ENCODE results near the gene RORB.

The RORB gene

GRCh38 chr9:74496819-74497747 is at the start of gene RORB:
RORB (plus strand) TSS chr9:74497335; CDS start chr9:74497977, 642 bp downstream.
- DNase-seq, result peak; percentile 52 to 62

- DNase-seq, result no peak
These were observed 49.5 kb upstream of the RORB start for GRCh38 chr9:74447451-74448193.

GRCh38 chr9:74449060-74449459 is 48.1 kb upstream of the RORB start:
- no peak for DNase-seq

- DNase-seq, result no peak
These were observed 38.3 kb upstream of the RORB start for GRCh38 chr9:74458832-74459231.

- DNase-seq, result no peak
These were observed 33.3 kb upstream of the RORB start for GRCh38 chr9:74463825-74464224.

GRCh38 chr9:74478606-74479005 is 18.5 kb upstream of the RORB start:
- DNase-seq, result peak in 1 of 2 experiments; percentile 54

- DNase-seq, result no peak
These were observed 17.4 kb upstream of the RORB start for GRCh38 chr9:74479711-74480110.

- DNase-seq, result no peak
These were observed 9.7 kb upstream of the RORB start for GRCh38 chr9:74487395-74487794.

GRCh38 chr9:74493512-74493911 is 3.6 kb upstream of the RORB start:
- DNase-seq, result no peak

GRCh38 chr9:74494490-74494889 is 2.6 kb upstream of the RORB start:
- no peak for DNase-seq

- DNase-seq, result no peak
These were observed 729 bp upstream of the RORB start for GRCh38 chr9:74496406-74496805.

- DNase-seq, result peak in 1 of 2 experiments; percentile 32
These were observed 849 bp downstream of the RORB start for GRCh38 chr9:74497748-74498620.

GRCh38 chr9:74498621-74499095 is 1.5 kb downstream of the RORB start:
- no peak for DNase-seq

GRCh38 chr9:74499111-74499601 is 2.0 kb downstream of the RORB start:
- DNase-seq, result no peak

- DNase-seq, result no peak
These were observed 2.8 kb downstream of the RORB start for GRCh38 chr9:74499770-74500583.

GRCh38 chr9:74500584-74500924 is 3.4 kb downstream of the RORB start:
- no peak for DNase-seq

GRCh38 chr9:74501570-74501969 is 4.4 kb downstream of the RORB start:
- no peak for DNase-seq

- DNase-seq, result no peak
These were observed 6.1 kb downstream of the RORB start for GRCh38 chr9:74503219-74503618.

GRCh38 chr9:74503666-74504065 is 6.5 kb downstream of the RORB start:
- DNase-seq, result no peak

GRCh38 chr9:74511333-74511732 is 14.2 kb downstream of the RORB start:
- DNase-seq, result no peak

- DNase-seq, result no peak
These were observed 15.3 kb downstream of the RORB start for GRCh38 chr9:74512416-74512815.

- no peak for DNase-seq
These were observed 16.1 kb downstream of the RORB start for GRCh38 chr9:74513221-74513620.

Measured in NCI-H524 (cell line).